GM12874 (cell line): ENCODE measurements around the gene HMX2.

Source experiments
- TF ChIP-seq, protein P1 (sequence below): IDR thresholded peaks from 2 replicates; pipeline ENCODE4 v1.5.1; 2011; ENCODE audit warnings: low read depth, mild to moderate bottlenecking, control low read depth, low read length, moderate library complexity; ENCODE audit not compliant: insufficient read depth

HMX2 gene

GRCh38 chr10:123140164-123140982, 7.6 kb upstream of the HMX2 start:
- TF ChIP-seq, protein P1, sequence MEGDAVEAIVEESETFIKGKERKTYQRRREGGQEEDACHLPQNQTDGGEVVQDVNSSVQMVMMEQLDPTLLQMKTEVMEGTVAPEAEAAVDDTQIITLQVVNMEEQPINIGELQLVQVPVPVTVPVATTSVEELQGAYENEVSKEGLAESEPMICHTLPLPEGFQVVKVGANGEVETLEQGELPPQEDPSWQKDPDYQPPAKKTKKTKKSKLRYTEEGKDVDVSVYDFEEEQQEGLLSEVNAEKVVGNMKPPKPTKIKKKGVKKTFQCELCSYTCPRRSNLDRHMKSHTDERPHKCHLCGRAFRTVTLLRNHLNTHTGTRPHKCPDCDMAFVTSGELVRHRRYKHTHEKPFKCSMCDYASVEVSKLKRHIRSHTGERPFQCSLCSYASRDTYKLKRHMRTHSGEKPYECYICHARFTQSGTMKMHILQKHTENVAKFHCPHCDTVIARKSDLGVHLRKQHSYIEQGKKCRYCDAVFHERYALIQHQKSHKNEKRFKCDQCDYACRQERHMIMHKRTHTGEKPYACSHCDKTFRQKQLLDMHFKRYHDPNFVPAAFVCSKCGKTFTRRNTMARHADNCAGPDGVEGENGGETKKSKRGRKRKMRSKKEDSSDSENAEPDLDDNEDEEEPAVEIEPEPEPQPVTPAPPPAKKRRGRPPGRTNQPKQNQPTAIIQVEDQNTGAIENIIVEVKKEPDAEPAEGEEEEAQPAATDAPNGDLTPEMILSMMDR = 0 out of 2 replicates have a peak, but pooled peaks have one; percentile 5

- TF ChIP-seq, protein P1 = no peak
Observed at GRCh38 chr10:123140983-123141390, 6.9 kb upstream of the HMX2 start.

DNA sequence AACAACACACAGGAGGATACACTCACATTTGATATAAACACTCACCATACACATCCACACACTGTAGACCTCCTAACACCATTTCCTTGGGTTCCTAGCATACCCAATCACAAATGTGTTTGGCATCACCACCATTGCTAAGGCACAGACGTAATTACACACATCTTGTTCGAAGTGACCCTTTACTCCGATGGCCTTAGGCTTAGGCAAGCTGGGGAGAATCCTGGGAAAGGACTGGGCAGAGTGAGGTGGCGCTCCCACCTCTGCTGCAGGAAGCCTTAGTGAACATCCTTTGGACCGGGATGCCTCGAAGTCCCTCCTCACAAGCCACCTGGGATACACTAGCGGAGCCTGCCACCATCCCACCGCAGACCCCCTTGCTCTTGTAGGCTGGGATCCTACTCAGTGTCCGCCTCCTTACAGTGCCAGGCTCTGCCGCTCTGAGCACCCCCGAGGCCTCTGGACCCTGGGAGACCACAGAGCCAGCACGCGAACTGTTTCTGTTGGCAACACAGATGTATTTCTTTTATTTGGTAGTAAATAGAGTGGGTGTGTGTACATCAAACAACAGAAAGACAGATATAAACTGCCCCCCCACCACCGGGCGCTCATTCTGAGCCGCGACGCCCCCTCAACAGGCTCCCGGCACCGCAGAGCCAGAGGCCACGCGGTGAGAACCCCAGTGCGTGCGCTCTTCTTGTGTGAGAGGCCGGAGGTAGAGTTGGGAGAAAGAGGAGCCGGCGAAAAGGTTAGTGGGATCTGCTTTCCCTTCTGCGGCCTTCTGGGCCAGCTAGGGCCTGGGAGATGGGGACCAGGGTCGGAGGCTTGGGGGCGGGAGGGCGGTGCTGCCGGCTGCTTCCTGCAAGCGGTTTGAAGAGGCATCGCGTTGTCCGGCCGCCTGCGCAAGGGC, 5.9 kb upstream of the HMX2 start:
- TF ChIP-seq, protein P1 = no peak

- TF ChIP-seq, protein P1 = no peak
Observed at GRCh38 chr10:123142701-123143161, 5.2 kb upstream of the HMX2 start.

GRCh38 chr10:123143162-123143824, 4.6 kb upstream of the HMX2 start:
- TF ChIP-seq, protein P1 = no peak

DNA sequence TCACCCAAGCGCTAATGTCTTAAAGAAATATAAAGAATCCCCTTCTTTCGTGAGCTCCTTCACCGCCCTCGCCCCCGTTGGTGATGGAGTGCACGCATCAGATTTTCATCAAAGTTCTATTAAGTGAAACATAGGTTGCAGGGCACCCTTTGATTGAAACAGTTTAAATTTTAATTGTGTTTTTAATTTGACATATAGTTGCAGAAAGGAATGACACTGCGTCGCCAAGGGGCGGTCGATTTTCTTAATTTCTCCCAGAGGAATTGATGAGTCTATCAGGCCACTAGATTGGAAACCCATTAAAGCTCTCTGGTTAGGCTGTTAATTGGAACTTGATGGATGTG, 4.1 kb upstream of the HMX2 start:
- TF ChIP-seq, protein P1 = no peak
